H1 (cell line): ENCODE results near the gene RUVBL2. TPM values are rescaled to one million over a fixed set of nuclear protein-coding genes. Genes with fewer than 3 reads are reported as not detected.
A peak's percentile ranks its signal among the peaks of the same experiment; 100 is the strongest.

Source experiments
- CTCF ChIA-PET: fragments of 300-600 bp; sonication (Branson Sonifier 250); formaldehyde crosslinking; loops from one replicate; lab custom pipeline; 2021; ENCODE audit not compliant: partially characterized antibody; lab: Charles Lee
- POLR2A ChIA-PET: fragments of 300-600 bp; sonication (Branson Sonifier 250); formaldehyde crosslinking; loops from one replicate; lab custom pipeline; 2021; ENCODE audit warnings: inconsistent platforms; ENCODE audit not compliant: partially characterized antibody; lab: Charles Lee
- DNase-seq, 2 experiments: peaks; one replicate each; pipeline versions ENCODE4 v3.0.0 to v3.0.0-alpha.2; 2010 to 2022; ENCODE audit warnings: low spot score in 2 of 2, low read depth in 1 of 2, mixed read lengths in 1 of 2
- FAIRE-seq: peaks from 2 replicates; lab custom pipeline; 2011; peaks lifted over from hg19 to GRCh38; lab: Jason Lieb, UNC
- H2AFZ ChIP-seq: 2 replicates; pipeline ENCODE4 v1.8.1; 2012; ENCODE audit warnings: low read length, inconsistent platforms
- H2AK5ac ChIP-seq: 2 replicates; pipeline ENCODE4 v1.6.1; 2013; ENCODE audit warnings: low read depth, low read length
- H2BK120ac ChIP-seq: replicated peaks from 2 replicates; pipeline ENCODE3; 2013; ENCODE audit warnings: low read depth, low read length, inconsistent platforms
- H2BK12ac ChIP-seq: 2 replicates; pipeline ENCODE4 v1.6.1; 2013; ENCODE audit warnings: low read depth, low read length
- H2BK15ac ChIP-seq: 2 replicates; pipeline ENCODE4 v1.6.1; 2013; ENCODE audit warnings: low read length
- H2BK20ac ChIP-seq: 2 replicates; pipeline ENCODE4 v1.6.1; 2013; ENCODE audit warnings: low read length
- H2BK5ac ChIP-seq: 2 replicates; pipeline ENCODE4 v1.6.1; 2013; ENCODE audit warnings: low read depth, low read length
- H3K14ac ChIP-seq: 2 replicates; pipeline ENCODE4 v1.6.1; 2013; ENCODE audit warnings: inconsistent platforms; ENCODE audit not compliant: insufficient read length
- H3K18ac ChIP-seq: 2 replicates; pipeline ENCODE4 v1.6.1; 2013; ENCODE audit warnings: low read length; ENCODE audit errors: extremely low read depth
- H3K23ac ChIP-seq: 2 replicates; pipeline ENCODE4 v1.6.1; 2013; ENCODE audit warnings: inconsistent platforms; ENCODE audit not compliant: insufficient read length
- H3K23me2 ChIP-seq: 2 replicates; pipeline ENCODE4 v1.6.1; 2013; ENCODE audit warnings: low read depth, low read length
- H3K27ac ChIP-seq: 2 replicates; pipeline ENCODE4 v1.6.1; 2011; ENCODE audit warnings: low read depth, low read length, inconsistent platforms
- H3K27me3 ChIP-seq, 4 experiments: replicated peaks in 1 of 4; 1 replicate in 1 of 4; 2 replicates in 3 of 4; pipeline versions ENCODE4 v1.6.1 to v1.8.1; 2011 to 2013; ENCODE audit warnings: low read length in 3 of 4, mild to moderate bottlenecking in 3 of 4, inconsistent platforms in 2 of 4, mixed read lengths in 2 of 4, moderate library complexity in 1 of 4; ENCODE audit not compliant: control insufficient read depth in 3 of 4, insufficient read depth in 3 of 4; ENCODE audit errors: extremely low read depth in 1 of 4
- H3K36me3 ChIP-seq, 4 experiments: 2 replicates each; pipeline versions ENCODE4 v1.6.1 to v1.8.1; 2011 to 2013; ENCODE audit warnings: mild to moderate bottlenecking in 4 of 4, low read length in 3 of 4, moderate library complexity in 2 of 4, control low read depth in 1 of 4, inconsistent platforms in 1 of 4; ENCODE audit not compliant: insufficient read depth in 4 of 4, control insufficient read depth in 2 of 4
- H3K4ac ChIP-seq: replicated peaks from 2 replicates; pipeline ENCODE3; 2013; ENCODE audit warnings: low read length, low read depth, mixed read lengths, inconsistent platforms; ENCODE audit not compliant: insufficient read length
- H3K4me1 ChIP-seq, 4 experiments: replicated peaks in 1 of 4; 1 replicate in 1 of 4; 2 replicates in 3 of 4; pipeline versions ENCODE4 v1.6.1 to v1.8.1; 2011 to 2013; ENCODE audit warnings: low read length in 3 of 4, inconsistent platforms in 2 of 4, mixed read lengths in 1 of 4; ENCODE audit not compliant: insufficient read depth in 4 of 4, control insufficient read depth in 3 of 4
- H3K4me2 ChIP-seq, 2 experiments: 2 replicates each; pipeline versions ENCODE4 v1.6.1 to v1.8.1; 2011 to 2013; ENCODE audit warnings: low read depth in 2 of 2, low read length in 2 of 2, control low read depth in 1 of 2, inconsistent platforms in 1 of 2, mild to moderate bottlenecking in 1 of 2; ENCODE audit not compliant: insufficient read depth in 1 of 2
- H3K4me3 ChIP-seq, 4 experiments: fragments of 200-600, 300-600 bp in 1 of 4; sonication (generic), shearing (Covaris generic), sonication (Bioruptor Twin) in 1 of 4; 2 replicates each; pipeline versions ENCODE4 v1.5.1 to v1.8.1; 2011 to 2016; ENCODE audit warnings: low read length in 4 of 4, low read depth in 3 of 4, control low read depth in 2 of 4, inconsistent platforms in 2 of 4, mild to moderate bottlenecking in 2 of 4, mixed read lengths in 1 of 4, moderate library complexity in 1 of 4; ENCODE audit not compliant: insufficient read depth in 2 of 4; ENCODE audit errors: extremely low read depth in 1 of 4
- H3K56ac ChIP-seq: replicated peaks from 2 replicates; pipeline ENCODE3; 2013; ENCODE audit warnings: low read depth, mild to moderate bottlenecking, mixed read lengths, low read length, inconsistent platforms; ENCODE audit not compliant: insufficient read length
- H3K79me1 ChIP-seq: 2 replicates; pipeline ENCODE4 v1.6.1; 2013; ENCODE audit warnings: low read depth, low read length, control low read depth
- H3K79me2 ChIP-seq, 2 experiments: 2 replicates each; pipeline versions ENCODE4 v1.6.1 to v1.8.1; 2012 to 2013; ENCODE audit warnings: low read length in 2 of 2, mild to moderate bottlenecking in 2 of 2, inconsistent platforms in 1 of 2; ENCODE audit not compliant: insufficient read depth in 2 of 2, control insufficient read depth in 1 of 2
- H3K9ac ChIP-seq, 4 experiments: replicated peaks in 1 of 4; 1 replicate in 1 of 4; 2 replicates in 3 of 4; pipeline versions ENCODE4 v1.6.1 to v1.8.1; 2011 to 2013; ENCODE audit warnings: low read depth in 3 of 4, low read length in 3 of 4, control low read depth in 2 of 4, mild to moderate bottlenecking in 2 of 4, moderate library complexity in 2 of 4, inconsistent platforms in 1 of 4; ENCODE audit errors: extremely low read depth in 1 of 4
- H3K9me3 ChIP-seq, 2 experiments: 2 replicates each; pipeline versions ENCODE4 v1.6.1 to v1.8.1; 2012 to 2013; ENCODE audit warnings: mild to moderate bottlenecking in 2 of 2, moderate library complexity in 2 of 2, control low read depth in 1 of 2, inconsistent platforms in 1 of 2, low read depth in 1 of 2, low read length in 1 of 2, mixed read lengths in 1 of 2; ENCODE audit not compliant: insufficient read depth in 2 of 2
- H4K20me1 ChIP-seq, 2 experiments: replicated peaks in 1 of 2; 2 replicates each; pipeline versions ENCODE3 to v1.8.1; 2011 to 2013; ENCODE audit warnings: inconsistent platforms in 2 of 2, low read length in 2 of 2, mild to moderate bottlenecking in 1 of 2; ENCODE audit not compliant: insufficient read depth in 2 of 2, control insufficient read depth in 1 of 2
- H4K5ac ChIP-seq: 2 replicates; pipeline ENCODE4 v1.6.1; 2013; ENCODE audit warnings: low read length, low read depth, mixed read lengths, inconsistent platforms; ENCODE audit not compliant: insufficient read length
- H4K8ac ChIP-seq: 2 replicates; pipeline ENCODE4 v1.8.0; 2013; ENCODE audit warnings: mild to moderate bottlenecking, moderate library complexity, low read length, inconsistent platforms; ENCODE audit not compliant: insufficient read depth; ENCODE audit errors: extremely low read depth
- H4K91ac ChIP-seq: replicated peaks from 2 replicates; pipeline ENCODE3; 2013; ENCODE audit warnings: low read length, mixed read lengths, inconsistent platforms; ENCODE audit not compliant: insufficient read length
- ASH2L ChIP-seq: fragments of 200-600, 300-600 bp; sonication (generic); IDR thresholded peaks from one replicate; pipeline ENCODE4 v1.7.1; 2017; ENCODE audit warnings: low read length
- ATF3 ChIP-seq: IDR thresholded peaks from 2 replicates; pipeline ENCODE4 v1.6.1; 2011; ENCODE audit warnings: low read depth, mild to moderate bottlenecking, low read length; ENCODE audit not compliant: insufficient read depth
- CBX5 ChIP-seq: fragments of 300-800, 300-1000 bp; sonication (generic); IDR thresholded peaks from 2 replicates; pipeline ENCODE4 v1.7.1; 2016; ENCODE audit warnings: antibody characterized with exemption, low read length, low read depth
- CEBPB ChIP-seq: IDR thresholded peaks from 2 replicates; pipeline ENCODE4 v1.6.1; 2012; ENCODE audit warnings: low read depth, low read length
- CHD1 ChIP-seq: IDR thresholded peaks from 2 replicates; pipeline ENCODE4 v1.6.1; 2012; ENCODE audit warnings: low read depth, low read length, improper control_type of control experiment
- GABPA ChIP-seq: IDR thresholded peaks from 2 replicates; pipeline ENCODE4 v1.6.1; 2011; ENCODE audit warnings: mild to moderate bottlenecking, low read length, moderate library complexity, borderline replicate concordance; ENCODE audit not compliant: insufficient read depth
- JUND ChIP-seq: IDR thresholded peaks from 2 replicates; pipeline ENCODE4 v1.6.1; 2011; ENCODE audit warnings: mild to moderate bottlenecking, improper control_type of control experiment, low read length
- MAX ChIP-seq: IDR thresholded peaks from 2 replicates; pipeline ENCODE4 v1.6.1; 2012; ENCODE audit warnings: inconsistent platforms
- POLR2A ChIP-seq, 2 experiments: IDR thresholded peaks; 1 replicate in 1 of 2; 2 replicates in 1 of 2; pipeline ENCODE4 v1.6.1; 2011; ENCODE audit warnings: low read depth in 2 of 2, low read length in 2 of 2, mild to moderate bottlenecking in 2 of 2; ENCODE audit errors: control extremely low read depth in 1 of 2
- POLR2AphosphoS5 ChIP-seq: IDR thresholded peaks from 2 replicates; pipeline ENCODE4 v1.6.1; 2011; ENCODE audit warnings: low read depth, low read length
- TBP ChIP-seq: IDR thresholded peaks from 2 replicates; pipeline ENCODE4 v1.6.1; 2011; ENCODE audit warnings: low read depth, low read length, improper control_type of control experiment
- TEAD4 ChIP-seq: IDR thresholded peaks from 2 replicates; pipeline ENCODE4 v1.6.1; 2012; ENCODE audit warnings: low read depth, low read length, inconsistent platforms, mixed read lengths
- WGBS, 2 experiments: shearing (Covaris generic) in 1 of 2; methylation state at CpG; one replicate each; pipeline versions ENCODE4 v1.1.6 to v1.1.7; 2013 to 2015; ENCODE audit warnings: low lambda C conversion rate in 2 of 2, mixed read lengths in 2 of 2, inconsistent platforms in 1 of 2, low coverage in 1 of 2, missing lambda C conversion rate in 1 of 2; ENCODE audit not compliant: insufficient replicate concordance in 2 of 2, insufficient coverage in 1 of 2, insufficient read length in 1 of 2; ENCODE audit errors: extremely low coverage in 1 of 2, missing lambda C conversion rate in 1 of 2; 5-methylcytosine and 5-hydroxymethylcytosine counted together
- polyA plus RNA-seq, 7 experiments: library from polyadenylated mRNA; depleted of rRNA in 3 of 7; stranded (reverse) in 5 of 7; unstranded in 2 of 7; fragments of >200 nt in 5 of 7; fragments of 200-250 nt in 2 of 7; gene quantifications; 1 replicate in 5 of 7; 2 replicates in 1 of 7; 4 replicates in 1 of 7; pipeline versions ENCODE4 v1.2.1 to v1.2.3, GENCODE V29; 2011 to 2013; ENCODE audit warnings: missing spikeins in 2 of 7, mixed read lengths in 2 of 7
- total RNA-seq: library from RNA; stranded (reverse); fragmentation: NEBNext Ultra II Directional; extraction: Animal tissue kit (Norgen Biotek cat#: 25700); gene quantifications from 2 replicates; pipeline ENCODE4 v1.2.1, GENCODE V29; 2021

Gene RUVBL2
- total and polyA plus RNA-seq, 2 of the 8 experiments (the other 6 are each of a cell fraction or from before 2014, with no cell fraction given) = 152 to 247 TPM

GRCh38 chr19:48966541-48967345, 26.9 kb upstream of the RUVBL2 start:
- H3K23ac ChIP-seq = no peak overlapping the region
- no peak overlapping the region for H3K18ac ChIP-seq
- H3K4me1 ChIP-seq = peaks cover 4 to 20% (median 13%) of the 10 kb centered on the region in 4 experiments
- peaks cover 2% of the 10 kb centered on the region; the same call in 1 of the 2 replicates for H3K79me1 ChIP-seq
- no peak overlapping the region for H4K5ac ChIP-seq
- no peak overlapping the region for H3K4ac ChIP-seq
- no peak for FAIRE-seq
- peak overlapping the region; percentile 89 to 99 for H3K4me2 ChIP-seq
- H3K4me3 ChIP-seq = peak overlapping the region; percentile 86 to 96 (median 92); a peak in 7 of 8 replicates
- no peak overlapping the region for H2AFZ ChIP-seq
- H4K8ac ChIP-seq = no peak overlapping the region
- H2AK5ac ChIP-seq = no peak overlapping the region
- WGBS, 2 experiments = 90% methylated on average over 10 of the region's 10 CpGs; no CpG with 5 or more reads in 1 of the 2 experiments
- H4K91ac ChIP-seq = no peak overlapping the region
- no peak overlapping the region for H3K27ac ChIP-seq
- DNase-seq = no peak
- H4K20me1 ChIP-seq = peaks cover 3 to 15% of the 10 kb centered on the region in 2 experiments
- H3K36me3 ChIP-seq = peaks cover 2 to 28% (median 10%) of the 10 kb centered on the region in 4 experiments; a peak in 5 of 8 replicates
- no peaks in the 10 kb centered on the region for H3K9me3 ChIP-seq
- CTCF ChIA-PET = interaction anchor here (0.6 to 1.4 kb wide), 14 partner anchors 8 to 464 kb away, joined by 3 to 6 read pairs (median 4); partner anchors contain the start of genes GYS1 and RUVBL2
- H3K23me2 ChIP-seq = peaks cover 17% of the 10 kb centered on the region; the same call in 1 of the 2 replicates
- no peak overlapping the region for H2BK12ac ChIP-seq
- H2BK120ac ChIP-seq = no peak overlapping the region
- H3K56ac ChIP-seq = no peak overlapping the region
- H3K14ac ChIP-seq = no peak overlapping the region
- no peak overlapping the region for H2BK5ac ChIP-seq
- H3K79me2 ChIP-seq = peaks cover 0 to 13% of the 10 kb centered on the region in 2 experiments; a peak in 2 of 4 replicates
- no peak overlapping the region for H3K9ac ChIP-seq
- no peak overlapping the region for H2BK15ac ChIP-seq
- no peak overlapping the region for H2BK20ac ChIP-seq
- H3K27me3 ChIP-seq = no peaks in the 10 kb centered on the region
- POLR2A ChIA-PET = interaction anchor here (0.6 to 5.4 kb wide), 32 partner anchors 8 to 347 kb away, joined by 3 to 56 read pairs (median 4); partner anchors contain the start of genes BAX, DHDH, GYS1 and NUCB1
- TF ChIP-seq ASH2L (no peak), TEAD4 (no peak), GABPA (no peak), POLR2A (IDR thresholded peaks at IDR 0.05; ENCODE audit: control extremely low read depth in 1 of 2, low read depth in 2 of 2, low read length in 2 of 2) (peak in 1 of 2 experiments; percentile 34; a peak in 2 of 3 replicates), JUND (no peak), TBP (no peak), CHD1 (no peak), POLR2AphosphoS5 (peak; percentile 33; the same call in 1 of the 2 replicates), MAX (no peak), CBX5 (no peak), CEBPB (no peak), ATF3 (no peak)
